HL-60 (cell line): ENCODE measurements around the gene LIMA1.

Source experiments
- DNase-seq, 2 experiments: peaks; one replicate each; pipeline ENCODE4 v3.0.0-alpha.2; 2010 to 2020; ENCODE audit warnings: low read depth in 1 of 2, low spot score in 1 of 2
- H3K27ac ChIP-seq: fragments of 250-450 bp; sonication (Bioruptor Pico); replicated peaks from 2 replicates; pipeline ENCODE4 v1.5.1; 2020; ENCODE audit warnings: mild to moderate bottlenecking, moderate library complexity
- H3K27me3 ChIP-seq: fragments of 250-450 bp; sonication (Bioruptor Pico); 2 replicates; pipeline ENCODE4 v1.5.1; 2021; ENCODE audit warnings: mild to moderate bottlenecking, moderate library complexity; ENCODE audit not compliant: insufficient read depth, poor library complexity, severe bottlenecking
- H3K4me3 ChIP-seq: replicated peaks from 2 replicates; pipeline ENCODE4 v1.5.1; 2011; ENCODE audit warnings: mild to moderate bottlenecking, control low read depth, low read length; ENCODE audit not compliant: insufficient read depth
- CTCF ChIP-seq: IDR thresholded peaks from one replicate; pipeline ENCODE4 v1.5.1; 2011; ENCODE audit warnings: low read length, control low read depth, inconsistent platforms; ENCODE audit not compliant: insufficient read depth
- GABPA ChIP-seq: IDR thresholded peaks from 2 replicates; pipeline ENCODE4 v1.6.1; 2012; ENCODE audit warnings: low read depth
- POLR2AphosphoS5 ChIP-seq: IDR thresholded peaks from 2 replicates; pipeline ENCODE4 v1.6.1; 2012; ENCODE audit warnings: low read depth
- REST ChIP-seq: IDR thresholded peaks from 2 replicates; pipeline ENCODE4 v1.6.1; 2012; ENCODE audit warnings: low read depth; ENCODE audit not compliant: insufficient replicate concordance
- SPI1 ChIP-seq: IDR thresholded peaks from 2 replicates; pipeline ENCODE4 v1.6.1; 2012; ENCODE audit warnings: low read depth, mild to moderate bottlenecking, borderline replicate concordance

Gene LIMA1

GRCh38 chr12:50212071-50212467 is 71.3 kb downstream of the LIMA1 start:
- Histone ChIP-seq H3K4me3 (no peak overlapping the region), H3K27me3 (no peaks in the 10 kb centered on the region), H3K27ac (no peak overlapping the region)
- TF ChIP-seq REST (no peak), POLR2AphosphoS5 (no peak), CTCF (no peak), SPI1 (no peak), GABPA (no peak)
- no peak for DNase-seq

GRCh38 chr12:50211392-50212070 is 71.8 kb downstream of the LIMA1 start:
- Histone ChIP-seq H3K27ac (no peak overlapping the region), H3K27me3 (no peaks in the 10 kb centered on the region), H3K4me3 (no peak overlapping the region)
- TF ChIP-seq CTCF (no peak), POLR2AphosphoS5 (no peak), GABPA (no peak), REST (no peak), SPI1 (no peak)
- DNase-seq, result no peak

GRCh38 chr12:50207424-50207823 is 75.9 kb downstream of the LIMA1 start:
- Histone ChIP-seq H3K27me3 (no peaks in the 10 kb centered on the region), H3K4me3 (no peak overlapping the region), H3K27ac (no peak overlapping the region)
- no peak for DNase-seq
- no peak for TF ChIP-seq POLR2AphosphoS5
- no peak for TF ChIP-seq REST
- no peak for TF ChIP-seq SPI1
- no peak for TF ChIP-seq GABPA
- no peak for TF ChIP-seq CTCF
